VCaP (cell line): ENCODE measurements around the gene TBC1D22A.

Source experiments
- H3K27ac ChIP-seq: fragments of 450-650 bp; 2 replicates; pipeline ENCODE4 v1.5.1; 2017
- TF ChIP-seq, protein P1 (sequence below): fragments of 450-650 bp; conservative IDR thresholded peaks from 2 replicates; pipeline ENCODE4 v1.5.1; 2017; ENCODE audit warnings: mild to moderate bottlenecking, moderate library complexity

Gene TBC1D22A

DNA sequence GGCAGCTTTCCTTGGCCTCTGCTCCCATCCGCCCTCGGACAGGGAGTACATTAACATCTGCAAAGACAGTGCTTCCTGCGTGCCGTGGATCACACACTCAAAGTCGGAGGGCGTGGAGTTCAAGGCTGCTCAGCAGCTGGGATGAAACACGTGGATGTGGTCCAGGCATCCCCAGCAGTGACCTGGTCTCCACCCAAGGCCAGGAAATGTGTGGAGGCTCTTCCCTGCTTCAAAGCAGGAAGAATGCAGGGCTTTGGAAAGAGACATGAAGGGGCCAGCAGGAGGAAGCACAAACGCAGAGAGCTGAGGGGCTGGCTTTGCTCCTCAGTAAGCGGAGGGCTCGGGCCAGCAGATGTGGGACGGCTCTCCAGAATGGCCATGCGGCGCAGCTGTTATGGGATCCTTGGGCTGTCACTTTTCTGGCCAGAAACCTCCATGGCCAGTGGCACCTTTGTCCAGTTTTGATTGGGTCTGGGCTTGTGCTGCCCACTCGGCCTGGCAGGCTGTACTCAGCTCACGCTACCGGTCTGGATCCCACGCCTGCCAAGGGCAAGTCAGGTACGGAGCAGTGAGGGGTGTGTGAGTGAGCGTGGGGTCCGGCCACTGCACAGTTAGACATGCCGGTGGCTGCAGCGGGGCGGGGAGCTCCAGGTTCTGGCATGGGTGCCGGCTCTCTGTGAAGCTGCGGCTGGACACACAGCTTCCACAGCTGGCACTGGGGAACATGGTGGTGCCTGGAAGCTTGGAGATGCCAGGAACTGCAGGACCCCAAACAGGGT lies 438.0 kb downstream of the TBC1D22A start:
- TF ChIP-seq, protein P1, sequence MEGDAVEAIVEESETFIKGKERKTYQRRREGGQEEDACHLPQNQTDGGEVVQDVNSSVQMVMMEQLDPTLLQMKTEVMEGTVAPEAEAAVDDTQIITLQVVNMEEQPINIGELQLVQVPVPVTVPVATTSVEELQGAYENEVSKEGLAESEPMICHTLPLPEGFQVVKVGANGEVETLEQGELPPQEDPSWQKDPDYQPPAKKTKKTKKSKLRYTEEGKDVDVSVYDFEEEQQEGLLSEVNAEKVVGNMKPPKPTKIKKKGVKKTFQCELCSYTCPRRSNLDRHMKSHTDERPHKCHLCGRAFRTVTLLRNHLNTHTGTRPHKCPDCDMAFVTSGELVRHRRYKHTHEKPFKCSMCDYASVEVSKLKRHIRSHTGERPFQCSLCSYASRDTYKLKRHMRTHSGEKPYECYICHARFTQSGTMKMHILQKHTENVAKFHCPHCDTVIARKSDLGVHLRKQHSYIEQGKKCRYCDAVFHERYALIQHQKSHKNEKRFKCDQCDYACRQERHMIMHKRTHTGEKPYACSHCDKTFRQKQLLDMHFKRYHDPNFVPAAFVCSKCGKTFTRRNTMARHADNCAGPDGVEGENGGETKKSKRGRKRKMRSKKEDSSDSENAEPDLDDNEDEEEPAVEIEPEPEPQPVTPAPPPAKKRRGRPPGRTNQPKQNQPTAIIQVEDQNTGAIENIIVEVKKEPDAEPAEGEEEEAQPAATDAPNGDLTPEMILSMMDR: no peak
- no peak overlapping the region for H3K27ac ChIP-seq

DNA sequence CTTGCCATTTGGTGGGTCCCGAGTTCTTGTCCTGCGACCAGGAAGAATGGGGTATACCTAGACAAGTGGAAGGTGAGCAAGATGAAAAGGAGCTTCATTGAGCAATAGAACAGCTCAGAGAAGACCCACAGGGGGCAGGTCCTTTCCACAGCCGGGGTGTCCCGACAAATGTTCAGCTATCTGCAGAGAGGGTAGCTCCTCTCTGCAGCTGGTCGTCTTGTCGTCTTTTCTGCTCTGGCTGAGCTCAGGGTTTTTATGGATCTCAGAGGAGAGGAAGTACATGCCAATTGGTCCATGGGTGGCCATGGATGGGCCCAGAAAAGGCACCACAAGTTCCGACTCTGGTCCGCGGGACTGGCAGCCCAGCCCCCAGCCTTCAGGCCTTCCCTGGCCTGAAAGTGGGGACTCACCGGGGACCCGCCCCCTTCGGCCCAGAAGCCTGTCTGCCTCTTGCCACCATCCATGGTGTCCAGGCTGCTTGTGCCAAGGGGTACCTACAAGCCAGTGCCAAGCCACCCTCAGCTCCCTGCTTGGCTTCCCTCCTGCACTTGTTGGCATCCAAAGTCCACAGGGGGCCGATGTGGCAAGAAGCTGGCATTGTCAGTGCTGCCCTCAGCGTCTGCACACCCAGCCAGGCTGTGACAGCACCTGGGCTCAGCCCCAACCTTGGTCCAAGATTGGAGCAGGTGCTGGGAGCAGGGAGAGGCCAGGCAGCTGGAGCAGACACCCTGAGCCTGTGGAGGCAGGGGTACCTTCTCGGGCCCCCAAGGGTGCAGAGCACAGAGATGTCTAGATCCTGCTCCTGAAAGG lies 438.9 kb downstream of the TBC1D22A start:
- TF ChIP-seq, protein P1: no peak
- no peak overlapping the region for H3K27ac ChIP-seq

DNA sequence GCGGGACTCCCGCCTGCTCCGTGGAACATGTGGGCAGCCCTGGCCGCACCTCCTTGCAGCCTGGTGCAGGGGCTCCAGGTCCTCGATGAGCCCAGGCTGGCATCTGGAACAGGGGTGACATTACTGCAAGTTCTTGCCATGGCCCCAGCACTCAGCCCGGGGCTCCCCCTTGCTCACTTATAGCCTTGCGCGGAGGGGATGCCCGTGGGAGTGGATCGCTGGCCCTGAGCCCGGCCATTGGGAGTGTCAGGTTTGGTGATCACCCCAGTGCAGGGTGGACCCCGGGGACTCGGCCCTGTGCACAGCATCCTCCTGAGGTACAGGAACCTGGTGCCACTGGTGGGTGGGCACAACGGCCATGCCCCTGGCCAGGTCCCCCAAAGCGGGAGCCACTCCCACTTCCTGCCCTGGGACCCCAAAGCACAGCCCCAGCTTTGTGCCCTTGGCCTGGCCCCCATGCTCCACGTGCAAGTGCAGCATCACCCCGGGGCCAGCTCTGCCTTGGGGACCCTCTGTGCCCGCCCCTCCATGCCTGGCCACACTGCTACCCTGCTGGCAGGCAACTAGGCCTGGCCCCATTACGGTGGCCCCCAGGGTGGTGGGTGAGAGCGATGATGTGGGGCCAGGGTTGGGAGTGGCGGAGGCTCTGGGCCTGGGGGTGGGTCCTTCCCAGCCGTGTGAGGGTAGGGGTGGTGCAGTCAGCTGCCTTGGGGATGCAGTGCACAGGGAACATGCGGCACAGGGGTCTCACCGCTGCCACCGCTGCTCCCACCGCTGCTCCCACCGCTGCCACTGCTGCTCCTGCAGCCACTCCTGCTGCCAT lies 439.8 kb downstream of the TBC1D22A start:
- no peak overlapping the region for H3K27ac ChIP-seq
- TF ChIP-seq, protein P1: no peak

DNA sequence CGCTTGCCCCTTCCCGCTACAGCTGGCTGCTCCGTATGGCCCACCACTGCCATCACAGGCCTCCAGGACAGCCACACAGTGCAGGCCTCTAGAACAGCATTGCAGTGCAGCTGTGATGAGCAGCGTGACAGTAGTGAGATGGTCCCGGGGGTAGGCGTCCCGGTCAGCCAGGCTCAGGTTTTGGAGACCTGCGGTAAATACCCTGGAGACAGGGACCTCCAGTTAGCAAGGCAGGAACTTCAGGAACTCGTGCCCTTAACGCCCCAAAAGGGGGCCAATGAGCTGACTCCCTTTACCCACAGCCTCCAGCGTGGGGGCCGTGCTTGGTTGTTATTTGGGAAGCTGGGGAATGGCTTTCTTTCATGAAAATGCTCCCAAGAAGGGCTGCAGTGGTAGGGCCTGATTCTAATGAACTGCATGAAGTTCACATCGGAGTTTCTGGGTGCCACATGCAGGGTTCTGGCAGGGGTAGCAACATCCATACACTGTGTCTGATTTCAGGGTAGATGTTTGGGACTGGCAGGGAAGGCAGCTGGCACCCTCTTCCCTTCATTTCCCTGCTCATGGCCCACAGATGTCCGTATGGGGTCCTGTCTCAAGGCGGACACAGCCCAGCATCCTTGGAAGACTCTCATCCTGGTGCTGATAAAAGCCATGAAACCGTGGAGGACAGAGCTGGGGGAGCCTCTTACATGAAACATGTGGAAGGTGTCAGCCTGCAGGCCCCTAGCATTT lies 440.5 kb downstream of the TBC1D22A start:
- no peak overlapping the region for H3K27ac ChIP-seq
- TF ChIP-seq, protein P1: no peak

DNA sequence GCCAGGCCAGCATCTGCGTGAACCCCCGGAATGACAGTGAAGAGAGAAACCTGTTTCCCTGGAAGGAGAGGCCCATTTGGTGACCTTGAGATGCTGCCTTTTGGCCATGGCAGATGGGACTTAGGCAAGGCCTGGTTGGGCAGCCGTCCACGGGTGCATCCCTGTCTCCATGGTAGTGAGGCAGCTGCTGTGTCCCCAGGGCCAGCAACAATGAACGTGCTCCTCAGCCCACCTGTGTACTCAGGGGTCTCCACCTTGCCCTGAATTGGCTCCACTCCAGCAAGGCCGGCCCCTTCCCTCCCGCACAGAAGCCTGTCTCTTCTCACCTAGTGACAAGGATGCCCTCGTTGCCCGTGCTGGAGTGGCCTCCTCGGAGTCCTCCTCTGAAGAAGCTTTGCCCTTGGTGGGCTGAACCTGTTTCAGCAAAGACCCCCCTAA lies 441.1 kb downstream of the TBC1D22A start:
- TF ChIP-seq, protein P1: no peak
- no peak overlapping the region for H3K27ac ChIP-seq

DNA sequence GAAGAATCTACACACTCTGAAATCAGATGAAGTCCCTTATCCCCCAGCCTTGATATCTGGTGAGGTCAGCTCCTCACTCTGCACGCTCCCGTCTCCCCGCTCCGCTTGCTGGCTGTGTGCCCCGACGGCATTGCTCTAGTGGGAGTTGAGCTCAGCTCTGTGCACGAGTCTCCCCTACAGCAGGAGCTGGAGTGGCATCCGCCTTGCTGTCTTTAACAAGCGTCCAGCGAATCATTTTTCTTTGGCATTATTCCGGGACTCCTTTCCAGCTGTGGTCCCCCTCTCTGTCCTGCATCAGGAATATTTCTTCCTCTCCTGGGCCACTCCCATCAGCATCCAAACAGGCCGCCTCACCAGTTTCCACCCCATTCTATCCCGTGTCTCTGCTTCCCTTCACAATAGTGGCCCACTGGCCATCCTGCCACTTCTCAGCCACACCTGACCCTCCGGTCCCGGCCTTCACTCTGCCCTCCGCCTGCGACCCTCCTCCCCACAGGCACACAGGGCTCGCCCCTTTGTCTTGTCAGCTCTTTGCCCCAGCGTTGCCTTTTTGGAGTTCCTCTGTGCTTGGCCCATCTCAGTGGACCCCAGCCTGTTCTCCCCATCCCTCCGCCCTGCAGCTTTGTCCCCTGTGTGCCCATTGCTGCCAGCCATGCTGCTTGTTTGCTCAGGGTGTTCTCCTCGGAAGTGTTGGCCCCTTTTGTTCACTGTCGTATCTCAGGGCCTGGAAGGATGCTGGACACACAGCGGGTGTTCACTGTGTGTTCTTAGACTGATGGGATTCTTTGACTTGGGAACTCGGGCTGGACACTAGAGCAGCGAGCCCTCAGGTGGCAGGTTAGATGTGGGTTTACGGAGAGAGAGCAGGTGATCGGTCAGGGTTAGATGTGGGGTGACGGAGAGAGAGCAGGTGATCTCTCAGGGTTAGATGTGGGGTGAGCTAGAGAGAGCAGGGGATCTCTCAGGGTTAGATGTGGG lies 441.8 kb downstream of the TBC1D22A start:
- TF ChIP-seq, protein P1: no peak
- no peak overlapping the region for H3K27ac ChIP-seq
